HL-60 (cell line): ENCODE results near the gene IL1B.

Source experiments
- GABPA ChIP-seq: IDR thresholded peaks from 2 replicates; pipeline ENCODE4 v1.6.1; 2012; ENCODE audit warnings: low read depth
- POLR2AphosphoS5 ChIP-seq: IDR thresholded peaks from 2 replicates; pipeline ENCODE4 v1.6.1; 2012; ENCODE audit warnings: low read depth
- REST ChIP-seq: IDR thresholded peaks from 2 replicates; pipeline ENCODE4 v1.6.1; 2012; ENCODE audit warnings: low read depth; ENCODE audit not compliant: insufficient replicate concordance
- TF ChIP-seq, protein P1 (sequence below): IDR thresholded peaks from one replicate; pipeline ENCODE4 v1.5.1; 2011; ENCODE audit warnings: low read length, control low read depth, inconsistent platforms; ENCODE audit not compliant: insufficient read depth

- TF ChIP-seq GABPA (no peak), REST (no peak), POLR2AphosphoS5 (no peak)
- TF ChIP-seq, protein P1, sequence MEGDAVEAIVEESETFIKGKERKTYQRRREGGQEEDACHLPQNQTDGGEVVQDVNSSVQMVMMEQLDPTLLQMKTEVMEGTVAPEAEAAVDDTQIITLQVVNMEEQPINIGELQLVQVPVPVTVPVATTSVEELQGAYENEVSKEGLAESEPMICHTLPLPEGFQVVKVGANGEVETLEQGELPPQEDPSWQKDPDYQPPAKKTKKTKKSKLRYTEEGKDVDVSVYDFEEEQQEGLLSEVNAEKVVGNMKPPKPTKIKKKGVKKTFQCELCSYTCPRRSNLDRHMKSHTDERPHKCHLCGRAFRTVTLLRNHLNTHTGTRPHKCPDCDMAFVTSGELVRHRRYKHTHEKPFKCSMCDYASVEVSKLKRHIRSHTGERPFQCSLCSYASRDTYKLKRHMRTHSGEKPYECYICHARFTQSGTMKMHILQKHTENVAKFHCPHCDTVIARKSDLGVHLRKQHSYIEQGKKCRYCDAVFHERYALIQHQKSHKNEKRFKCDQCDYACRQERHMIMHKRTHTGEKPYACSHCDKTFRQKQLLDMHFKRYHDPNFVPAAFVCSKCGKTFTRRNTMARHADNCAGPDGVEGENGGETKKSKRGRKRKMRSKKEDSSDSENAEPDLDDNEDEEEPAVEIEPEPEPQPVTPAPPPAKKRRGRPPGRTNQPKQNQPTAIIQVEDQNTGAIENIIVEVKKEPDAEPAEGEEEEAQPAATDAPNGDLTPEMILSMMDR, result no peak
These were observed 29.3 kb downstream of the IL1B start for GRCh38 chr2:112807233-112807807.
